GM12878 (cell line): ENCODE data around the gene NR1D1. TPM values are rescaled to one million over a fixed set of nuclear protein-coding genes. Genes with fewer than 3 reads are reported as not detected.

ENCODE experiments used
- ATAC-seq: fragments of 200-7000 bp; cut with Tn5 transposase; 3 replicates; pipeline ENCODE4 v1.9.1; 2020; ENCODE audit warnings: mild to moderate bottlenecking, moderate library complexity
- BruUV-seq: library from RNA; stranded (reverse); fragments of 400-500 nt; replicated peaks from 2 replicates; lab custom pipeline; 2021; lab: Mats Ljungman, UMichigan
- CTCF ChIA-PET: fragments of 300-600 bp; sonication (Branson Sonifier 250); formaldehyde crosslinking; extraction: SDS; loops from one replicate; lab custom pipeline; 2021; ENCODE audit warnings: inconsistent platforms; lab: Yijun Ruan, JAX
- POLR2A ChIA-PET: fragments of 350-600 bp; formaldehyde crosslinking; extraction: SDS; loops from one replicate; lab custom pipeline; 2021; ENCODE audit warnings: inconsistent platforms; lab: Charles Lee
- RAD21 ChIA-PET: fragments of 300-600 bp; sonication (Branson Sonifier 250); formaldehyde crosslinking; loops from one replicate; lab custom pipeline; 2023; ENCODE audit warnings: antibody characterized with exemption; ENCODE audit not compliant: unreplicated experiment; lab: Charles Lee
- SMC1A ChIA-PET: fragments of 300-600 bp; sonication (Branson Sonifier 250); formaldehyde crosslinking; loops from one replicate; lab custom pipeline; 2023; ENCODE audit not compliant: unreplicated experiment, uncharacterized antibody; lab: Charles Lee
- DNase-seq: peaks from one replicate; pipeline ENCODE4 v3.0.0-alpha.2; 2011; ENCODE audit warnings: low read depth, low spot score
- FAIRE-seq: peaks from 3 replicates; lab custom pipeline; 2011; peaks lifted over from hg19 to GRCh38; lab: Jason Lieb, UNC
- H2AFZ ChIP-seq: 2 replicates; pipeline ENCODE4 v1.6.0; 2011; ENCODE audit warnings: low read depth, low read length, control low read depth; ENCODE audit not compliant: control insufficient read depth
- H3K27ac ChIP-seq: 2 replicates; pipeline ENCODE4 v1.5.1; 2011; ENCODE audit warnings: control low read depth; ENCODE audit not compliant: control insufficient read depth, insufficient read depth
- H3K27me3 ChIP-seq, 2 experiments: replicated peaks in 1 of 2; 2 replicates each; pipeline versions ENCODE4 v1.6.0 to v1.6.1; 2011; ENCODE audit warnings: low read length in 1 of 2; ENCODE audit not compliant: control insufficient read depth in 2 of 2, insufficient read depth in 2 of 2
- H3K36me3 ChIP-seq, 2 experiments: 2 replicates each; pipeline ENCODE4 v1.5.1; 2011; ENCODE audit warnings: low read length in 1 of 2; ENCODE audit not compliant: control insufficient read depth in 2 of 2, insufficient read depth in 2 of 2
- H3K4me1 ChIP-seq: 2 replicates; pipeline ENCODE4 v1.6.1; 2011; ENCODE audit warnings: mild to moderate bottlenecking, low read length, moderate library complexity, mixed read lengths; ENCODE audit not compliant: control insufficient read depth, insufficient read depth
- H3K4me2 ChIP-seq: 2 replicates; pipeline ENCODE4 v1.6.0; 2011; ENCODE audit warnings: control low read depth; ENCODE audit not compliant: control insufficient read depth, insufficient read depth
- H3K4me3 ChIP-seq: fragments of 200-600 bp; sonication (generic); 2 replicates; pipeline ENCODE4 v1.5.1; 2016
- H3K79me2 ChIP-seq: 2 replicates; pipeline ENCODE4 v1.6.0; 2011; ENCODE audit warnings: low read length; ENCODE audit not compliant: control insufficient read depth, insufficient read depth
- H3K9ac ChIP-seq: 2 replicates; pipeline ENCODE4 v1.8.0; 2011; ENCODE audit warnings: low read length, control low read depth, mixed read lengths; ENCODE audit not compliant: control insufficient read depth, insufficient read depth
- H3K9me3 ChIP-seq: replicated peaks from 3 replicates; pipeline ENCODE4 v1.5.1; 2011; ENCODE audit warnings: mild to moderate bottlenecking, low read length; ENCODE audit not compliant: control insufficient read depth, insufficient read depth
- H4K20me1 ChIP-seq: 2 replicates; pipeline ENCODE4 v1.6.0; 2011; ENCODE audit not compliant: control insufficient read depth, insufficient read depth
- BHLHE40 ChIP-seq, 2 experiments: fragments of 450-650 bp in 1 of 2; IDR thresholded peaks; 2 replicates each; pipeline ENCODE4 v1.6.1; 2011 to 2017; ENCODE audit warnings: low read depth in 2 of 2, borderline replicate concordance in 1 of 2, improper control_type of control experiment in 1 of 2, low read length in 1 of 2, mild to moderate bottlenecking in 1 of 2
- CBX3 ChIP-seq: fragments of 200-600 bp; sonication (generic); IDR thresholded peaks from 2 replicates; pipeline ENCODE4 v1.6.1; 2016; ENCODE audit warnings: low read depth, borderline replicate concordance
- E2F8 ChIP-seq: fragments of 450-650 bp; IDR thresholded peaks from 2 replicates; pipeline ENCODE4 v1.6.1; 2018; ENCODE audit warnings: mild to moderate bottlenecking, low read depth, moderate library complexity; ENCODE audit not compliant: partially characterized antibody
- HDAC2 ChIP-seq: fragments of 200-600 bp; sonication (generic); IDR thresholded peaks from 2 replicates; pipeline ENCODE4 v1.6.1; 2017
- HDAC6 ChIP-seq: fragments of 200-600 bp; sonication (generic); IDR thresholded peaks from one replicate; pipeline ENCODE4 v1.8.0; 2017; ENCODE audit warnings: antibody characterized with exemption; ENCODE audit not compliant: unreplicated experiment
- MAX ChIP-seq: IDR thresholded peaks from 2 replicates; pipeline ENCODE4 v1.6.1; 2012; ENCODE audit warnings: low read depth, low read length, improper control_type of control experiment
- MXI1 ChIP-seq: fragments of 150-350 bp; IDR thresholded peaks from 2 replicates; pipeline ENCODE4 v1.6.1; 2011; ENCODE audit warnings: low read depth, mild to moderate bottlenecking, inconsistent platforms, low read length, improper control_type of control experiment
- NRF1 ChIP-seq: conservative IDR thresholded peaks from 2 replicates; pipeline ENCODE4 v1.6.1; 2011; ENCODE audit warnings: mild to moderate bottlenecking, low read depth, low read length, improper control_type of control experiment
- SMAD1 ChIP-seq: fragments of 450-650 bp; IDR thresholded peaks from 2 replicates; pipeline ENCODE4 v1.6.1; 2018; ENCODE audit warnings: mild to moderate bottlenecking, low read depth; ENCODE audit not compliant: partially characterized antibody
- SP1 ChIP-seq: IDR thresholded peaks from one replicate; pipeline ENCODE4 v1.6.1; 2011; ENCODE audit warnings: low read depth, low read length
- STAT1 ChIP-seq: fragments of 450-650 bp; conservative IDR thresholded peaks from 2 replicates; pipeline ENCODE4 v1.6.1; 2014; ENCODE audit warnings: antibody characterized with exemption, mild to moderate bottlenecking
- STAT3 ChIP-seq: IDR thresholded peaks from 2 replicates; pipeline ENCODE4 v1.6.1; 2011; ENCODE audit warnings: low read depth, low read length, improper control_type of control experiment
- TCF12 ChIP-seq: IDR thresholded peaks from 2 replicates; pipeline ENCODE4 v1.6.1; 2011; ENCODE audit warnings: low read depth, mild to moderate bottlenecking, low read length
- TCF7 ChIP-seq: IDR thresholded peaks from 2 replicates; pipeline ENCODE4 v1.6.1; 2014; ENCODE audit warnings: antibody characterized with exemption, borderline replicate concordance
- WGBS: methylation state at CpG from one replicate; pipeline ENCODE4 v1.1.6; 2016; ENCODE audit warnings: low lambda C conversion rate; ENCODE audit not compliant: insufficient replicate concordance, insufficient coverage; ENCODE audit errors: missing lambda C conversion rate; 5-methylcytosine and 5-hydroxymethylcytosine counted together
- in situ Hi-C: fragments of 300-500 bp; cut with MboI; formaldehyde crosslinking; loops from 9 replicates; pipeline ENCODE4 v1.14.3; 2018; ENCODE audit warnings: mixed read lengths
- intact Hi-C: fragments of 100-400 bp; cut with micrococcal nuclease; formaldehyde crosslinking; loops from one replicate; pipeline ENCODE4 v1.14.2; 2022; ENCODE audit not compliant: unreplicated experiment
- polyA plus RNA-seq, 11 experiments: library from polyadenylated mRNA; depleted of rRNA in 4 of 11; unstranded in 6 of 11; stranded (reverse) in 5 of 11; fragments of >200 nt; fragmentation: Nextera tagmentation in 4 of 11; fragmentation: Illumina TruSeq in 1 of 11; extraction: Ambion mirVana in 4 of 11; extraction: Trizol in 1 of 11; gene quantifications; 1 replicate in 1 of 11; 2 replicates in 10 of 11; pipeline versions ENCODE4 v1.2.1 to v1.2.3, GENCODE V29; 2011 to 2016; ENCODE audit warnings: inconsistent platforms in 2 of 11, missing spikeins in 2 of 11, low read depth in 1 of 11
- total RNA-seq, 4 experiments: library from RNA; depleted of rRNA in 3 of 4; stranded (reverse); fragments of >200 nt in 3 of 4; fragmentation: Illumina TruSeq in 1 of 4; extraction: Trizol in 1 of 4; gene quantifications; 2 replicates each; pipeline versions ENCODE4 v1.2.1 to v1.2.3, GENCODE V29; 2013 to 2021
- TF ChIP-seq, protein P1 (sequence below): fragments of 450-650 bp; IDR thresholded peaks from 2 replicates; pipeline ENCODE4 v1.6.1; 2016; ENCODE audit warnings: mild to moderate bottlenecking

NR1D1 gene
- total and polyA plus RNA-seq, 10 of the 15 experiments (the other 5 are each of a cell fraction or from before 2014, with no cell fraction given) = 0.10 to 3.4 (median 0.94) TPM

DNA sequence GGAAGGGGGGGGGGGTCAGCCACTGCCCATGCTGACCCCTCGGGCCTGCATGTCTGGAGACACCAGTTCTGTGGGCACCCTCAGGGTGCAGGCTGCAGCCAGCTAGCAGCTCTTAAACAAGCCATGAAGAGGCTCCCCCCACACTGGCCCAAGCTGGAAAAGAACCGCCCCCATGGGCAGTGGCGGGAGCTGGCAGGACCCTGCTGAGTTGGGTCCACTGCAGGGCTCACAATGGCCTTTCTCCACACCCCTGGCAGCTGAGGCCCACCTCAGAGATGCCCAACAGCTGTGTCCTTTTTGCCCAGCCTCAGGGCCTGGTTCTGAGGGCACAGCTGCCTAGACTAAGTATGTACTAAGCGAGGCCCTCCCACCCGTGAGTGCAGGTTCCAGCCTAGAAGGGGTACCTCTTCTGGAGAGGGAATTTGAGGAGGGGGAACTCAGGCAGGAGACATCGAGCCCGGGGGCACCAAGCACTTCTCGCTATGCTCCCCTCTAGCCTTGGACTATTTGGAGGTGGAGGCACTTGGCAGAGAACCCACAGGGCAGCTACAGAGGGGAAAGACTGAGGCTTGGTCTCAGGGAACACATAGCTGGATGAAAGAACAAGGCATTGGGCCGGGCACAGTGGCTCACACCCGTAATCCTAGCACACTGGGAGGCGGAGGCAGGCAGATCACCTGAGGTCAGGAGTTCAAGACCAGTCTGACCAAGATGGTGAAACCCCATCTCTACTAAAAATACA lies 34.4 kb downstream of the NR1D1 start (continued):
- TF ChIP-seq, protein P1, sequence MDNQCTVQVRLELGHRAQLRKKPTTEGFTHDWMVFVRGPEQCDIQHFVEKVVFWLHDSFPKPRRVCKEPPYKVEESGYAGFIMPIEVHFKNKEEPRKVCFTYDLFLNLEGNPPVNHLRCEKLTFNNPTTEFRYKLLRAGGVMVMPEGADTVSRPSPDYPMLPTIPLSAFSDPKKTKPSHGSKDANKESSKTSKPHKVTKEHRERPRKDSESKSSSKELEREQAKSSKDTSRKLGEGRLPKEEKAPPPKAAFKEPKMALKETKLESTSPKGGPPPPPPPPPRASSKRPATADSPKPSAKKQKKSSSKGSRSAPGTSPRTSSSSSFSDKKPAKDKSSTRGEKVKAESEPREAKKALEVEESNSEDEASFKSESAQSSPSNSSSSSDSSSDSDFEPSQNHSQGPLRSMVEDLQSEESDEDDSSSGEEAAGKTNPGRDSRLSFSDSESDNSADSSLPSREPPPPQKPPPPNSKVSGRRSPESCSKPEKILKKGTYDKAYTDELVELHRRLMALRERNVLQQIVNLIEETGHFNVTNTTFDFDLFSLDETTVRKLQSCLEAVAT = no peak
- no peak for TF ChIP-seq STAT1
- TF ChIP-seq SP1 = no peak
- TF ChIP-seq CBX3 = no peak

- Histone ChIP-seq H3K79me2 (no peaks in the 10 kb centered on the region), H3K4me2 (no peak overlapping the region), H3K4me3 (no peak overlapping the region), H3K9me3 (no peaks in the 10 kb centered on the region), H3K4me1 (peaks cover 26% of the 10 kb centered on the region), H3K9ac (no peak overlapping the region), H3K36me3 (no peaks in the 10 kb centered on the region), H4K20me1 (no peaks in the 10 kb centered on the region), H2AFZ (no peak overlapping the region), H3K27ac (no peak overlapping the region), H3K27me3 (peaks cover 10 to 11% of the 10 kb centered on the region in 2 experiments; a peak in 3 of 4 replicates)
- no peak for DNase-seq
- BruUV-seq = no TSS peak
- ChIA-PET SMC1A (interaction anchor here (0.8 to 4.4 kb wide), 7 partner anchors 9 to 442 kb away, joined by 3 to 22 read pairs (median 4); partner anchors contain the start of gene MED24), CTCF (interaction anchor here (0.6 to 15.2 kb wide), 9 partner anchors 10 to 47 kb away, joined by 3 to 142 read pairs (median 10); partner anchors contain the start of gene MED24), POLR2A (interaction anchor here (0.5 to 3.4 kb wide), 3 partner anchors 10 to 180 kb away, joined by 4 to 14 read pairs (median 8); partner anchors contain the start of gene MED24), RAD21 (interaction anchor here (0.6 to 5.1 kb wide), 9 partner anchors 10 to 199 kb away, joined by 3 to 42 read pairs (median 3); partner anchors contain the start of gene MED24)
- no peak for ATAC-seq
- intact Hi-C loops = loop anchor here (10.0 kb wide), 1 partner anchor 100 kb away; no protein-coding TSS in a partner anchor
- in situ Hi-C loops = no loop called here
- FAIRE-seq = no peak
- WGBS = 26% methylated on average over 9 of the region's 10 CpGs
- TF ChIP-seq STAT3 (no peak), E2F8 (no peak), HDAC6 (no peak), MXI1 (no peak), TCF12 (no peak), BHLHE40 (IDR thresholded peaks at IDR 0.05; ENCODE audit: borderline replicate concordance in 1 of 2, low read depth in 2 of 2, low read length in 1 of 2) (no peak), MAX (no peak), NRF1 (no peak), HDAC2 (no peak), TCF7 (no peak), SMAD1 (no peak), STAT1 (no peak)
Measured at GRCh38 chr17:40064971-40065768, 35.2 kb downstream of the NR1D1 start.
